ENCODE results near the gene HGFAC.
A peak's percentile ranks its signal among the peaks of the same experiment; 100 is the strongest.

HGFAC gene

GRCh38 chr4:3431446-3431993, 10.2 kb upstream of the HGFAC start:
- no peak for DNase-seq (ENCODE audit: extremely low read depth, low read depth)
- H3K4me3 ChIP-seq (replicated peaks; ENCODE audit: low read depth, low read length), result no peak overlapping the region
- no peak for TF ChIP-seq CTCF (IDR thresholded peaks at IDR 0.05; ENCODE audit: low read depth, low read length, missing control alignments)

- DNase-seq (ENCODE audit: extremely low read depth, low read depth), result no peak
- H3K4me3 ChIP-seq (replicated peaks; ENCODE audit: low read depth, low read length), result no peak overlapping the region
- TF ChIP-seq CTCF (IDR thresholded peaks at IDR 0.05; ENCODE audit: low read depth, low read length, missing control alignments), result no peak
Measured at GRCh38 chr4:3432381-3432790, 9.4 kb upstream of the HGFAC start.

GRCh38 chr4:3433138-3433869, 8.5 kb upstream of the HGFAC start:
- no peak for TF ChIP-seq CTCF (IDR thresholded peaks at IDR 0.05; ENCODE audit: low read depth, low read length, missing control alignments)
- DNase-seq (ENCODE audit: extremely low read depth, low read depth), result no peak
- H3K4me3 ChIP-seq (replicated peaks; ENCODE audit: low read depth, low read length), result no peak overlapping the region

- peak; percentile 31 for TF ChIP-seq CTCF (IDR thresholded peaks at IDR 0.05; ENCODE audit: low read depth, low read length, missing control alignments)
- no peak overlapping the region for H3K4me3 ChIP-seq (replicated peaks; ENCODE audit: low read depth, low read length)
- DNase-seq (ENCODE audit: extremely low read depth, low read depth), result no peak
Measured at GRCh38 chr4:3434881-3435685, 6.7 kb upstream of the HGFAC start.

GRCh38 chr4:3435686-3435956, 6.1 kb upstream of the HGFAC start:
- H3K4me3 ChIP-seq (replicated peaks; ENCODE audit: low read depth, low read length), result no peak overlapping the region
- no peak for DNase-seq (ENCODE audit: extremely low read depth, low read depth)
- no peak for TF ChIP-seq CTCF (IDR thresholded peaks at IDR 0.05; ENCODE audit: low read depth, low read length, missing control alignments)

- TF ChIP-seq CTCF (IDR thresholded peaks at IDR 0.05; ENCODE audit: low read depth, low read length, missing control alignments), result no peak
- H3K4me3 ChIP-seq (replicated peaks; ENCODE audit: low read depth, low read length), result no peak overlapping the region
- no peak for DNase-seq (ENCODE audit: extremely low read depth, low read depth)
Measured at GRCh38 chr4:3436048-3436797, 5.5 kb upstream of the HGFAC start.
